Left ventricle myocardium superior (tissue), 1 donor: ENCODE data around the gene KCTD16. TPM values are rescaled to one million over a fixed set of nuclear protein-coding genes. Genes with fewer than 3 reads are reported as not detected.
A peak's percentile ranks its signal among the peaks of the same experiment; 100 is the strongest.

Experiments used
- ATAC-seq: fragments of 200-7000 bp; cut with Tn5 transposase; one replicate; pipeline ENCODE4 v1.9.1; 2020; ENCODE audit warnings: mild to moderate bottlenecking, moderate library complexity
- DNase-seq: peaks from one replicate; pipeline ENCODE4 v3.0.0-alpha.2; 2020
- intact Hi-C: fragments of 100-400 bp; cut with micrococcal nuclease; formaldehyde crosslinking; loops from one replicate; pipeline ENCODE4 v1.11.0; 2022
- total RNA-seq: library from RNA; stranded (reverse); fragmentation: NEBNext Ultra II Directional; extraction: Animal tissue kit (Norgen Biotek cat#: 25700); gene quantifications from one replicate; pipeline ENCODE4 v1.2.1, GENCODE V29; 2021
- donor health status: DM: no; HTN: yes; CAD: no; lungs with severe emphysema.

KCTD16 gene
- total RNA-seq, 1 donor from 2014 or later, result not detected

DNA sequence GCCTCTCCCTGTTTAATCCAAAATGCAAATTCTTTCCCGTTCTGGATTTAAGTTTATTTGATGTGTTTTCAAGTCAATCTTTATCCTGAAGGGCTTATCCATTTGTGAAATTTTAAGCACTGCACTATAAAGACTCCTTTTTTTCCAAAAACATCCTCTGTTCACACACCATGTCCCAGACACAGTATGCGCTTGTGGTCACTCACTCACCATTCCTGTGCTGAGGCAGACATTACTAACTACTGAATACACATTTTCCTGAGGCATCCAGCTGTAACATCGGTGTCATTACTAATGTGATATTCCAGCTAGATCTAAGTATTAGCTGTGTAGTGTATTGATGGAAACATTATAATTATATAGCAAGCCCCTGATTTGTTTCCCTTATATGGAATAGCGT, 298.4 kb downstream of the KCTD16 start:
- DNase-seq (no peak), ATAC-seq (no peak)
- intact Hi-C loops, result no loop called here

DNA sequence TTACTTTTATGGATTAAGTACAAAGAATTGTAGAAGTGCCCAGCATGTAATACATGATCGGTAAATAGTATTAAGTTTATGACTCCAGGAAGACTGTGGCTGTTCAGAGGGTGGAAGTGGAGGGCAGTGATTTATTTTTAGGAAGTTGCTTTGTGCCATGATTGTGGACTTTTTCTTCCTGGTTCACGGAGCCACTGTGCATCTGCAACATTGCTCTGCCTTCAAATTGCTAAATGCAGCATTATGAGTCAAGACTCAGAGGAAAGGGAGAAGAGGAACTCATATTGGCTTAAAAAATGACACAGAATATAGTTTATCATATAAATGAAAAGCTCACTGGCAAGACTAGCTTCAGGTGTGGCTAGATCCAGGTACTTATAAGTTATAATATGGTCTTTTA, 301.5 kb downstream of the KCTD16 start:
- DNase-seq (no peak), ATAC-seq (peak; percentile 23)
- intact Hi-C loops, result no loop called here

DNA sequence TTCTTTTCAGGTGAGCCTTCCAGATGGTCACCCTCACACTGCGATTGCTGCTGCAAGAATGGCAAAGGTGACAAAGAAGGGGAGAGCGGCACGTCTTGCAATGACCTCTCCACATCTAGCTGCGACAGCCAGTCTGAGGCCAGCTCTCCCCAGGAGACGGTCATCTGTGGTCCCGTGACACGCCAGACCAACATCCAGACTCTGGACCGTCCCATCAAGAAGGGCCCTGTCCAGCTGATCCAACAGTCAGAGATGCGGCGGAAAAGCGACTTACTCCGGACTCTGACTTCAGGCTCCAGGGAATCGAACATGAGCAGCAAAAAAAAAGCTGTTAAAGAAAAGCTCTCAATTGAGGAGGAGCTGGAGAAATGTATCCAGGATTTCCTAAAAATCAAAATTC, 303.0 kb downstream of the KCTD16 start:
- DNase-seq (no peak), ATAC-seq (no peak)
- intact Hi-C loops, result no loop called here

DNA sequence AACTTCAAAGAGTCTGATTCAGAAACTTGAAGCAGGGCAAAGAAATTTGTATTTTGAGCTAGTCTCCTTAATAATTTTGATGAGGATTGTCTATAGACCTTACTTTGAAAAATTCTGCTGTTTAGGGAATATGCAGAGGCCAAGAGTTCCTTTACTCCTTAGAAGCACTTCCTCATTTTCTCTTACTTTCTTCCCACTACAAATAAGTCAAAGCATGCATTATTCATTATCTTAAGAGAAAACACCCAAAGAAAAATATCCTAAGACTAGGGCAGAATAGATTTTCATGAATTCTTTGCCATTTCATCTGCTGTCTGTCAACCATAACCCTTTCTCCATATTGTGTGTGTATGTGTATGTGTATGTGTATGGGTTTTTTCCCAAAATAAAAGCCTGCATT, 307.9 kb downstream of the KCTD16 start:
- ATAC-seq (no peak), DNase-seq (no peak)
- intact Hi-C loops, result no loop called here

DNA sequence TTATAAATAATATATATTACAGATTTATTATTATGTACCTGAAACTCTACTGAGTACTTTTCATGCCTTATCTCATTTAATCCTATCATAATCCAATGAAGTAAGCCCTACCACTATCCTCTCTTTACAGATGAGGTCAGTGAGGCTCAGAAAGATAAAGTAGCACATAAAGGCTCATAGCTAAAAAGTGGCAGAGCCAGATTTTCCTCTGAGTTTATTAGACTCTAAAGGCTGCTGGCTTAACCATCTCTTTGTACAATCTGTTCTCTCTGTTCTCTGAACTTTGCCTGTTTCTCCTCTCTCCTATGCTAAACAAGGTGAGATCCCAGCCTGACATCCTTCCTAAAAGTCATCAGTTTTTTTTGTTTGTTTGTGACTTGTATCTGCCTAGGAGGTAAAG, 311.2 kb downstream of the KCTD16 start:
- DNase-seq, result no peak
- no peak for ATAC-seq
- intact Hi-C loops, result no loop called here

DNA sequence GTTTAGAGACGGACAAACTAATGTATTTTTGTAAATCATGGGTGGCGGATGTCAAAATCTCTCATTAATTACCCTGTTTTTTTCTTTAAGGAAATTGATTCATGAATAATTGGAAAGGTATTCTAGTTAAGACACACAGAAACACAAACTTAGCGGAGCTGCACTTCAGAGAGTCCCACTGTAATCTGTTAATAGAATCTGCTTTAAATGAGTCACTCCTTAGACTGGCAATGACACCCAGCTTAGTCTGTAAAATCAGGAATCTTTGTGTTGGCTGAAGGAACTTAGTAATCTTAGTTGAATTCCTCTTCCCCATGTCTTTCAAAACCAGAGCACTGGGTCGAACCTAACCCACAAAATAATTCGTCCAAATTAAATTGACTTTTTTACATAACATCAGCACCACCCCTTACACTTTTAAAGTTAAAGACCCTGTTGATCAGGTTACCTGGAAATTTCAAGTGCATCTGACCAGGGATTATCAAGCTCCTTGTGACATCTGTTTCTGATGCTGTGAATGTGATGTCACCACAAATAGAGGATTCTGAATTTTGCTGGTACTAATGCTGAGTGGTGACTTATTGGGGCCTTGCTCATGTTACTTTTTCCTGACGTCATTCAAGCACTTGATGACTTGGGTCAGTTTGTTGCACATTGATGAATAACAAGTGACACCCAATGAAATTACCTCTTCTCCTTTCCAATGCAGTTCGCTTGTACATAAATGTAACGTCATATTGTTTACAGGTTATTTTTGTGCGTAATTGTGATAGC, 313.6 kb downstream of the KCTD16 start:
- ATAC-seq (no peak), DNase-seq (no peak)
- intact Hi-C loops, result no loop called here

DNA sequence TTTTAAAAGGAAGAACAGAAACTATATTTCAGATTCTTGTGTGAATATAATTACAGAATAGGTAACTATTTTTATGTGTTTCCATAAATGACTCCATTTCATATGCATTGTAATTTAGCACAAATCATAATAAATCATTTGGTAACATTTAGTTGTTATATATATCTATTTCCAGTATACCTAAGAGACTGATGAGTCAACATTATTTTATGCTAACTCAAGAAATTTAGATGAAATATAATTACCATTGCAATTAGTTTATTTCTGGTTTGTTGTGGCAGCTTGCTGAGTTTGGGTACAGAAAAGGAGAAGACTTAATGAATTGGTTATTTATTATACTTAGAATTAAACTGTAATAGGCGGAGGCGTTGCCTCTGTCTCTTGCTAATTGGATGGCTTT, 314.9 kb downstream of the KCTD16 start:
- DNase-seq (no peak), ATAC-seq (no peak)
- intact Hi-C loops, result no loop called here

DNA sequence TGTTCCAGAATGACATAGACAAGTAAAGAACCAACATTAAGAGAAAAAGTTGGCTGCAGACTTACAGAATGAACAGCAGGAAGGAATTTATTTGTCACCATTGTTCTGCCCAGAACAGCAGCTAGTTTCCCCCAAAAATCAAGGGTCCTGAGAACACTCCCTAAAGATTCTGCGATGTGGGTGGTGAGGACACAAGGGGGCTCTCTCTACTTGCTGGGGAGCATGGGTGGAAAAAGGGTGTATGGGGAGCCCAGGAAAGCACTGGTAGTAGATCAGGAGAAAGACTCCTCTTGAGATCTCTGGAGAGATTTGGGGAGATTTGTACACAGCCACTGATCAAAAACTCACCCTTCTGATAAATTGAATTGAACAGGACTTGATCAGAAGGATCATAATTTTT, 316.5 kb downstream of the KCTD16 start:
- DNase-seq (no peak), ATAC-seq (no peak)
- intact Hi-C loops, result no loop called here

DNA sequence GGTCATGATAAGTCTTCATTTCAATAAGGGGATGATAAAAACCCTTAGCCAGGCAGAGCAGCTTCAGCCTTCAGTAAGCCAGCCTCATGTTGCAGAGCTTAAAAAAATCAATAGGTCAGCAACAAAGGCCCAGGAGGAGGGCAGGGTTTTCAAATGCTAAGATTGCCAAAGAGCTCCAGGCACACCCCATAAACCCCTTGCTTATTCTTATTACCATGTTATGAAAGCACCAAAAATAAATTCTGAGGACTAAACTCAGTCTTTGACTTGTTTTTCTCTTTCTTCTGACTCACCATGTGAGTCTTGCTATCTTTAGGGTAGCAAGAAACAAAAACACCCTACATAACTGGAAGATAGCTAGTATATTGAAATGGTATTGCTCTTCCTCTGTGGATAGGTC, 317.1 kb downstream of the KCTD16 start:
- DNase-seq, result no peak
- intact Hi-C loops, result no loop called here
- no peak for ATAC-seq

DNA sequence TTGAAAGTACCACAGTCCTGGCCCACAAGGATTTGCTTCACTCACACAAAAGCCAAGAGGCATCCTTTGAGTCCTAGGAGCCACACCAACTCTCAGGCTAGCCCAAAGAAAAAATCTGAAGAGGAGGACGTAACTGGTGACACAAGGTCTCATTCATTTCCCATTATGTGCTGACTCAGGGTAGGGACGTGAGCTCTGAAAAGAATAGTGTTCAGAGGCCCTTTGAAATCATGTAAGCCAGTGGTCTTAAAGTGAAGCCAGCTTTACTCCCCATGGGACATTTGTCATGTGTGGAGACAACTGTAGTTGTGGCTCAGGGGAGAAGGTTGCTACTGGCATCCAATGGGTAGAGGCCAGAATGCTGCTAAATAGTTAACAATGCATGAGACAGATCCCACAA, 332.4 kb downstream of the KCTD16 start:
- intact Hi-C loops, result no loop called here
- ATAC-seq, result no peak
- no peak for DNase-seq

DNA sequence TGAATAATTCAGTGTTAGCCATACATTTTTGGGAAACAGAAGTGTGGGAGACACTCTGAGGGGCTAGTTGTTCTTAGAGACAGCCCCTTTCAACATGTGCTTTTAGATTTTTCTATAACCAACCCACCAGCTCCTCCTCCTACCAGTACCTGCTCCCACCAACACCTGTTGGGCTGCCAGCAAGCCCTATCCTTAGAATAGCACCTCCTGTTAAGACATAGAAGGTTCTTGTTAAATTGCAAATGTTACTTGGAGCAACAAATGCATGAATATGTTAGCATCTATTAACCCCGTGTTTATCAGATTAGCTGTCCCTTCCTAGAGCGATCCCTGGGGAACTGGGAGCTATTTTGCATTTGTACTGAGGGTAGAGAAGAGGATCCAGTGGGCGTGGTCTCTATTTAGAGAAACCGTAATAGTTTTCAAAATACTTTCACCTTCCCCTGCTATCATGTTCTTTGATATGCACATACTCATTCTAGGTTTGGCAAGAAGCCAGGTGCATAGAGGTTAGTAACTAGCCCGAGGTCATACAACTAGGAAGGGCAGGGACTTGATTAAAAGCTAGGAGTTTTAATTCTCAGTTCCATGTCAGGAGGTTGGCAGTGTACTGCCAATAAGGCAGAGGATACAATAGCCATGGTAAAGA, 334.4 kb downstream of the KCTD16 start:
- intact Hi-C loops, result no loop called here
- DNase-seq (no peak), ATAC-seq (no peak)

DNA sequence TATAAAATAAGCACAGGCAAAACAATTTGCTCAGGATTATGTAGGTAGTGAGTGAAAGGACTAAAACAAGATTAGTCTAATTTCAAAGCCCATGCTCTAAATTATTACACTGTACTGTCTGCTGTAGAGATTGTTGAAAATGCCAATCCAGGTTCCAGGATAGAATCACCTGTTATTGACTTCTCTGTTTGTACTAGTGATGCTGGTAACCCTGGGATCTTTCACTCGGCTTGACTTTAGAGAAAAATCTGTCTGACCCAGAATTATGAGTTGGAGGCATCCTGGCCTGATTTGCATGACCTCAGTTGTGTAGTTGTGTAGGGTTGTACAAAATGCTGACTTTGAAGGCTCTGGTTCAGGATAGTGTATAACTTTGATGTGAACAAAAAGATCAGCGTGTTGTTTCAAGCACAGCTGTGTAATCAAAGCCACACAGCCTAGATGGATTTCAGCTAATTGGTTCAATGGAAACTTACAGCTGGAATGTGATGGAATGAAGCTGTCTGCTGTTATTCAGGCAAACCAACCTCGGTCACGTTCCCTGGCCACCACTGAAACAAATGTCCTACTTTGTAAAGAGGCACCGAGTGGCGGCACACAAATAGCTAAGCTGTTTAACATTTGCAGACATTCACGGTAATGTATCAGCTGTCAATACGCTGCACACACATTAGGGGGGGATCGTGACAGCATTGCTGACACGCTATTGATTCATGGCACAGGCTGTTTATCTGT, 340.3 kb downstream of the KCTD16 start:
- no peak for DNase-seq
- intact Hi-C loops, result no loop called here
- ATAC-seq, result no peak

DNA sequence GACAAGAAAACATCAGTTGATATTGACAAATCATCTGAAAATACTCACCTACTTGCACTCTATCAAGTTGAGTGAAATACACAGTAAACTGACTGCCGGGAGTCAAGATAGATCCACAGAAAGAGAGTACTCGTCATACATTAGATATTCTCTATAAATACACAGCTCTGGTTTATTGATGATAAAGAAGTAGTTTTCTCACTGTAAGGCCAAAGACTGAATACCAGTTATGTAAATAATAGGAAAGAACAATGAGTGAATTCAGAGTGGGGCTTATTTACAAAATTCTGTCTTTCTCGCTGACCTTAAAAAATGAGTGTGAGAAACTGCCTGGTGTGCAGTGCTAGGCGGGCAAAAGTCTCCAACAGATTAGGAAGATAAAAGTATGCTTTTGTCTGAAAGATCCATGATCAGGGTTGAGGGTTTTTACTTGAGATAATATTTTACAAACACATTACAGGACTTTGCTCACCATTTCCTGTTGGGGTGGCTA, 341.0 kb downstream of the KCTD16 start:
- no peak for DNase-seq
- intact Hi-C loops, result no loop called here
- no peak for ATAC-seq

DNA sequence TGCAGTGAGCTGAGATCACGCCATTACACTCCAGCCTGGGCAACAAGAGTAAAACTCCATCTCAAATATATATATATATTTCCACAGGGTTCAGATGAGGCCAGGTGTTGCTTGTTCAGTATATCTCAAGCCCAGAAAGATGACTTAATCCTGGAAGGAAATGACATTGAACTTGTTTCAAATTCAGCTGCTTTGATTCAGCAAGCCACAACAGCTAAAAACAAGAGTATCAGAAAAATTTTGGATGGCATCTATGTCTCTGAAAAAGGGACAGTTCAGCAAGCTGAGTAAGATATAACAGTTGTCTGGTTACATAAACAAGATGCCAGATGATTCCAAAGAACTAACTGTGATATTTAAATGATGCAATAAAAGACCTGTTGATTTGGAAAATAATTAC, 352.0 kb downstream of the KCTD16 start:
- intact Hi-C loops, result no loop called here
- ATAC-seq (no peak), DNase-seq (no peak)

DNA sequence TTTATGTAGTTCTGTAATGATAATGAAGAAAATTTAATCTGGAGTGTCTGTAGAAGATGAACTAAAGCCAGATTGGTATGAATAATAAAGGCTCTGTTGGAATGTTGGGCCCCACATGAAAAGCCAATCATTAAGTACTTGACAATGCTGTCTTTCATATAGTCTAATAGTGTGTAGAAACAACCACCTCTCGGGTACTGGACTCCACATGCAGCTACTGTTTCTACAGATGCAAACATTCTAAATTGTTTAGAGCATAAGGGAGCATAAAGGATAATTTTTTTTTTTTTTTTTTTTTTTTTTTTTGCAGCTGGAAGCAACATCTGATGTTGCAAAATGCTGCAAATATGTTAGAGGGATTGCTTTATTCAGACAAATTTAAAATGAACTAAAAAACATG, 354.3 kb downstream of the KCTD16 start:
- intact Hi-C loops, result no loop called here
- DNase-seq (no peak), ATAC-seq (no peak)

DNA sequence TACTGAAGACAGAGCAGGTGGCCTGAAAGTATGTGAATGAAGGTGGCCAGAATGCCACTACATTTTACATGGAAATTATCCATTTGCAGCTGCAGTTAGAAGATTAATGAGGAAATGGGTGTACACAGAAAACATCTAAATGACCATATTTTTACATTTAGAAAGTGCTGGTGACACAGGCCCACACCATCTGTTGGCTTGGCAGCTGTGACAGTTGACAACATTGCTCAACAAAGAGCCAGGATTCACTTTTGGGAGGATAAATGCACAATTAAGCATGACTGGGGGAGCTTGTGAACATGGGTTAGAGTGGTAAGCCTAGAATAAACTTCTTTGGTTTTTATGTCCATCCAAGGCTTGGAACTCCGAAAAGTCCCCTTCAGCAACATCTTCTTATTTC, 360.5 kb downstream of the KCTD16 start:
- intact Hi-C loops, result no loop called here
- ATAC-seq (no peak), DNase-seq (no peak)
